Measurements from ENCODE around the gene RAB8B.

The RAB8B gene

DNA sequence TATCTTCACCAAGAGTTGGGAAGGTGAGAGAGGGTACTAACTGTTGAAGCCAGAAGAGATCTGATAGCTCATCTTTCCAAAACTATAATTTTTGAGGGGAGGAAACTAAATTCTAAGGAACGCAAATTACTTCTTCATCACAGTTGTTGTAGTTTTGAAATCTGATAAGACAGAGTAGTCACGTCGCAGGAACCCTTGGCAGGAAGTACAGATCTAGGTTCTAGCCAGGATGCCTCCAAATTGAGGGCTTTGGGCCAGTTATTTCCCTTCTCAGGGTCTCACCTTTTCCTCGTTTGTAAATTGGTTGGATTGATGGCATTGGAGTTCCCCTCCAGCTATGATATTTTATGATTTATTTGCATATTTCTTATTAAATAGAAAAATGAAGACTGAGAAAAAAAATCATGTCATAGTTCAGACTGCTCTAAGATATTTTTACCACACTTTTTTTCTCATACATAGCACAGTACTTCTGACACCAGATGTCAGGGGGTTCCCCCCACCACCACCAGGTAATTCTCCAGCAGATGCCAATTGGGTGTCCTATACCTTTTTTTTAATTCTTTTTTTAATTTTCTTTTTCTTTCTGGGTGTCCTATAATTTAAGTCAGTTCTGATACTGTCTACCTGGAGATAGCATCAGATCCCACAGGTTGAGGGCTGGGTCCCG lies 55.7 kb downstream of the RAB8B start:
- H2AK5ac ChIP-seq (ENCODE audit: low read length), result no peak overlapping the region
- H3K27me3 ChIP-seq (ENCODE audit: insufficient read depth, low read length), result no peaks in the 10 kb centered on the region
- no peak overlapping the region for H4K12ac ChIP-seq (ENCODE audit: low read depth, low read length)
- H3K4me1 ChIP-seq (ENCODE audit: control insufficient read depth in 1 of 2, insufficient read depth in 2 of 2, low read length in 2 of 2), result no peaks in the 10 kb centered on the region
- no peak overlapping the region for H3K4me3 ChIP-seq (ENCODE audit: low read depth, low read length)
- H3K36me3 ChIP-seq (ENCODE audit: control insufficient read depth in 1 of 2, insufficient read depth in 2 of 2, low read length in 2 of 2), result peaks cover 1 to 6% of the 10 kb centered on the region in 2 experiments
- no peaks in the 10 kb centered on the region for H3K9me3 ChIP-seq (ENCODE audit: insufficient read depth, low read depth, low read length)
- no peak overlapping the region for H3K4ac ChIP-seq (ENCODE audit: low read depth, low read length)
- H3K4me2 ChIP-seq (ENCODE audit: low read length), result no peak overlapping the region
- WGBS (ENCODE audit: extremely low coverage, insufficient coverage, insufficient read length), result no CpG with 5 or more reads among the region's 5 CpGs
- H2BK120ac ChIP-seq (ENCODE audit: insufficient read depth, low read length, poor library complexity), result no peak overlapping the region
- no peak overlapping the region for H3K9ac ChIP-seq (ENCODE audit: low read length)
- no peak overlapping the region for H2BK5ac ChIP-seq (ENCODE audit: low read depth, low read length, poor library complexity)
- no peak overlapping the region for H3K18ac ChIP-seq (ENCODE audit: low read length)
- H3K14ac ChIP-seq (ENCODE audit: low read length), result no peak overlapping the region
- DNase-seq, result peak; percentile 47 to 72
- no peak overlapping the region for H2AFZ ChIP-seq (ENCODE audit: insufficient read depth, low read length, poor library complexity)
- no peaks in the 10 kb centered on the region for H3K79me1 ChIP-seq (ENCODE audit: low read length)
- no peak overlapping the region for H4K8ac ChIP-seq (ENCODE audit: low read depth, low read length)
- no peak overlapping the region for H3K23ac ChIP-seq (ENCODE audit: low read length)
- H2BK12ac ChIP-seq (ENCODE audit: low read length), result no peak overlapping the region
- H3K79me2 ChIP-seq (ENCODE audit: control insufficient read depth, insufficient read depth, low read length, poor library complexity), result no peaks in the 10 kb centered on the region
- H3K27ac ChIP-seq (ENCODE audit: low read depth, low read length), result no peak overlapping the region
- no peak overlapping the region for H4K91ac ChIP-seq (ENCODE audit: low read depth, low read length)

DNA sequence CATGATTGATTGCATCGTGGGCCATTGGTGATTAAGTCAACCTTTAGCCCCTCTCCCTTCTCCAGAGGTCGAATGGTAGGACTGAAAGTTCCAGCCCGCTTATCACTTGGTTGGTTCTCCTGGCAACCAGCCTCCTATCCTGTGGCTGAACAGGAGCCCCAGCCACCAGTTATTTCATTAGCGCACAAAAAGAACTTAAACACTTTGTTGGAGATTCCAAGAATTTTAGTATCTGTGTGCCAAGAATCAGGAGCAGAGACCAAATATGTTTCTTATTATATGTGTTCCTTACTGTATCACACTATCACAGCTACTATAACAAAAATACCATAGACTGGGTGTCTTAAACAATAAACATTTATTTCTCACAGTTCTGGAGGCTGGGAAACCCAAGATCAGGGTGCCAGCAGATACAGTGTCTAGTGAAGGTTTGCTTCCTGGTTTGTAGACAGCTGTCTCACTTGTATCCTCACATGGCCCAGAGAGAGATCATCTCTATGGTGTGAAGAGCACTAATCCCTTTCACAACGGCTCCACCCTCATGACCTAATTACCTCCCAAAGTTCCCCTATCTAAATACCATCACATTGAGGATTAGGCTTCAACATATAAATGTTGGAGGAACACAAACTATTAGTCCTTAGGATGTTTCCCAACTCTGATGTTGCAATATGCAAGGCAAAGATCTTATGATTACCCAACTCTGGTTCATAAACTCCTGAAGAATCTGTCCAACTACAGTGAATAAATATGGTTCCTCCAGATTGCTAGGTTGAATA lies 57.5 kb downstream of the RAB8B start:
- H2BK12ac ChIP-seq (ENCODE audit: low read length), result no peak overlapping the region
- no peak overlapping the region for H4K91ac ChIP-seq (ENCODE audit: low read depth, low read length)
- H3K36me3 ChIP-seq (ENCODE audit: control insufficient read depth in 1 of 2, insufficient read depth in 2 of 2, low read length in 2 of 2), result peaks cover 1 to 8% of the 10 kb centered on the region in 2 experiments
- H3K23ac ChIP-seq (ENCODE audit: low read length), result no peak overlapping the region
- H4K8ac ChIP-seq (ENCODE audit: low read depth, low read length), result no peak overlapping the region
- no peak overlapping the region for H3K4ac ChIP-seq (ENCODE audit: low read depth, low read length)
- no peak overlapping the region for H3K27ac ChIP-seq (ENCODE audit: low read depth, low read length)
- no peak overlapping the region for H3K9ac ChIP-seq (ENCODE audit: low read length)
- no peaks in the 10 kb centered on the region for H3K79me2 ChIP-seq (ENCODE audit: control insufficient read depth, insufficient read depth, low read length, poor library complexity)
- peak; percentile 97 to 100 for DNase-seq
- no peak overlapping the region for H4K12ac ChIP-seq (ENCODE audit: low read depth, low read length)
- H3K18ac ChIP-seq (ENCODE audit: low read length), result no peak overlapping the region
- no peaks in the 10 kb centered on the region for H3K27me3 ChIP-seq (ENCODE audit: insufficient read depth, low read length)
- H2AK5ac ChIP-seq (ENCODE audit: low read length), result no peak overlapping the region
- H3K4me2 ChIP-seq (ENCODE audit: low read length), result no peak overlapping the region
- no peaks in the 10 kb centered on the region for H3K9me3 ChIP-seq (ENCODE audit: insufficient read depth, low read depth, low read length)
- no peak overlapping the region for H3K14ac ChIP-seq (ENCODE audit: low read length)
- no peak overlapping the region for H2AFZ ChIP-seq (ENCODE audit: insufficient read depth, low read length, poor library complexity)
- H3K4me1 ChIP-seq (ENCODE audit: control insufficient read depth in 1 of 2, insufficient read depth in 2 of 2, low read length in 2 of 2), result no peaks in the 10 kb centered on the region
- H3K4me3 ChIP-seq (ENCODE audit: low read depth, low read length), result no peak overlapping the region
- H2BK120ac ChIP-seq (ENCODE audit: insufficient read depth, low read length, poor library complexity), result no peak overlapping the region
- no CpG with 5 or more reads among the region's 5 CpGs for WGBS (ENCODE audit: extremely low coverage, insufficient coverage, insufficient read length)
- no peak overlapping the region for H2BK5ac ChIP-seq (ENCODE audit: low read depth, low read length, poor library complexity)
- H3K79me1 ChIP-seq (ENCODE audit: low read length), result no peaks in the 10 kb centered on the region

DNA sequence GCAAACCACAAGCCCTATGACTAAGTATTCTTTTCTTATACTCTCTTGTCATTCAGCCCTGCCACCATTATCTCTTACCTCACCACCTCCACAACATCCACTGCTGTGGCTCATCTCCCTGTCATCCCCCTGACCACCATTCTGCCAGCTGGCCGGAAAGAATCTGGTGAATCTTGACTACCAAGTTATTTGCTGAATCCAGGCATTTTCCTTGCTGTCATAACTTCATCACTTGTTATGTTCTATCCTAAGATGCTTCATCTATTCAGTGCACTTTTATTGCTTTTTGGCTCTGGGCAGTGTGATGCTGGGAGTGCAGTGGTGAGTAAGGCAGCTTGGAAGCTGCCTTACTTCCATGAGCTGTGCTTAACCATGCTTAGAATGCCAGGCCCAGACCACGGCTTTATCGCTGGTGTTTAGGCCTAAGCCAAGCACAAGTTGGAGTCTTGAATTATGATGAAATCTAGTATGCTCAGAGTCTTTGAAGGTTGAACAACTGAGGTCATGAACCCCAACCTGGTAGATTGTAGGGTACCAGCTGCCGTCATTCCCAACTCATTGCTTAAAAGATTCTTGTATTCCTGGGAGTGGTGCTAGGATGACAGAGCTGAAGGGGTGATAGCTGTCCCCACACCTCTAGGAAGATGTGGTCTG lies 61.0 kb downstream of the RAB8B start:
- DNase-seq, result peak; percentile 95 to 98

GRCh38 chr15:63251701-63252100 lies 62.3 kb downstream of the RAB8B start:
- no peak overlapping the region for H3K27ac ChIP-seq (ENCODE audit: low read depth, low read length)
- no peak overlapping the region for H3K23ac ChIP-seq (ENCODE audit: low read length)
- no peak overlapping the region for H2BK120ac ChIP-seq (ENCODE audit: insufficient read depth, low read length, poor library complexity)
- H3K36me3 ChIP-seq (ENCODE audit: control insufficient read depth in 1 of 2, insufficient read depth in 2 of 2, low read length in 2 of 2), result peaks cover 0 to 5% of the 10 kb centered on the region in 2 experiments
- H3K4ac ChIP-seq (ENCODE audit: low read depth, low read length), result no peak overlapping the region
- no peak overlapping the region for H2AFZ ChIP-seq (ENCODE audit: insufficient read depth, low read length, poor library complexity)
- H3K4me2 ChIP-seq (ENCODE audit: low read length), result no peak overlapping the region
- no peaks in the 10 kb centered on the region for H3K4me1 ChIP-seq (ENCODE audit: control insufficient read depth in 1 of 2, insufficient read depth in 2 of 2, low read length in 2 of 2)
- H2BK5ac ChIP-seq (ENCODE audit: low read depth, low read length, poor library complexity), result no peak overlapping the region
- no peaks in the 10 kb centered on the region for H3K79me2 ChIP-seq (ENCODE audit: control insufficient read depth, insufficient read depth, low read length, poor library complexity)
- H4K8ac ChIP-seq (ENCODE audit: low read depth, low read length), result no peak overlapping the region
- no peak overlapping the region for H4K12ac ChIP-seq (ENCODE audit: low read depth, low read length)
- H3K27me3 ChIP-seq (ENCODE audit: insufficient read depth, low read length), result no peaks in the 10 kb centered on the region
- no CpG with 5 or more reads among the region's 2 CpGs for WGBS (ENCODE audit: extremely low coverage, insufficient coverage, insufficient read length)
- no peaks in the 10 kb centered on the region for H3K79me1 ChIP-seq (ENCODE audit: low read length)
- H3K18ac ChIP-seq (ENCODE audit: low read length), result no peak overlapping the region
- no peak overlapping the region for H3K9ac ChIP-seq (ENCODE audit: low read length)
- peak; percentile 71 to 81 for DNase-seq
- no peak overlapping the region for H2AK5ac ChIP-seq (ENCODE audit: low read length)
- H3K9me3 ChIP-seq (ENCODE audit: insufficient read depth, low read depth, low read length), result no peaks in the 10 kb centered on the region
- no peak overlapping the region for H3K14ac ChIP-seq (ENCODE audit: low read length)
- H2BK12ac ChIP-seq (ENCODE audit: low read length), result no peak overlapping the region
- H4K91ac ChIP-seq (ENCODE audit: low read depth, low read length), result no peak overlapping the region
- no peak overlapping the region for H3K4me3 ChIP-seq (ENCODE audit: low read depth, low read length)

More for the DNA sequence above, 61.0 kb downstream of the RAB8B start:
- Histone ChIP-seq H4K12ac (ENCODE audit: low read depth, low read length) (no peak overlapping the region), H3K4me1 (ENCODE audit: control insufficient read depth in 1 of 2, insufficient read depth in 2 of 2, low read length in 2 of 2) (no peaks in the 10 kb centered on the region), H3K14ac (ENCODE audit: low read length) (no peak overlapping the region), H3K9me3 (ENCODE audit: insufficient read depth, low read depth, low read length) (no peaks in the 10 kb centered on the region), H3K79me1 (ENCODE audit: low read length) (no peaks in the 10 kb centered on the region), H3K4me2 (ENCODE audit: low read length) (no peak overlapping the region), H3K36me3 (ENCODE audit: control insufficient read depth in 1 of 2, insufficient read depth in 2 of 2, low read length in 2 of 2) (peaks cover under 1 to 8% of the 10 kb centered on the region in 2 experiments), H2BK120ac (ENCODE audit: insufficient read depth, low read length, poor library complexity) (no peak overlapping the region), H2AK5ac (ENCODE audit: low read length) (no peak overlapping the region), H2AFZ (ENCODE audit: insufficient read depth, low read length, poor library complexity) (no peak overlapping the region), H4K8ac (ENCODE audit: low read depth, low read length) (no peak overlapping the region), H4K91ac (ENCODE audit: low read depth, low read length) (no peak overlapping the region), H2BK5ac (ENCODE audit: low read depth, low read length, poor library complexity) (no peak overlapping the region), H2BK12ac (ENCODE audit: low read length) (no peak overlapping the region), H3K79me2 (ENCODE audit: control insufficient read depth, insufficient read depth, low read length, poor library complexity) (no peaks in the 10 kb centered on the region), H3K4ac (ENCODE audit: low read depth, low read length) (no peak overlapping the region), H3K27ac (ENCODE audit: low read depth, low read length) (no peak overlapping the region), H3K9ac (ENCODE audit: low read length) (no peak overlapping the region), H3K23ac (ENCODE audit: low read length) (no peak overlapping the region), H3K18ac (ENCODE audit: low read length) (no peak overlapping the region), H3K4me3 (ENCODE audit: low read depth, low read length) (no peak overlapping the region), H3K27me3 (ENCODE audit: insufficient read depth, low read length) (no peaks in the 10 kb centered on the region)
- WGBS (ENCODE audit: extremely low coverage, insufficient coverage, insufficient read length), result no CpG with 5 or more reads among the region's 4 CpGs

All from trophoblast cell (in vitro differentiated cells and primary cell).